ENCODE measurements around the gene KCNE1.
"Not testable (repeated sequence)": the region's sequence is repeated elsewhere in the genome, so short reads cannot be mapped to it uniquely, and the experiment has no call there.

The KCNE1 gene

GRCh38 chr21:34511787-34512455 lies at the start of gene KCNE1:
TSS of gene KCNE1 (minus strand) at chr21:34512210. CDS start at chr21:34449634, 62,576 bp downstream.
- DNase-seq (ENCODE audit: low read depth) = no peak
- H3K4me3 ChIP-seq (ENCODE audit: low read depth, low read length) = no peak within 1 kb of the TSS
- no peak for TF ChIP-seq CTCF (IDR thresholded peaks at IDR 0.05; ENCODE audit: control insufficient read depth, extremely low read depth, insufficient read depth)

- TF ChIP-seq CTCF (IDR thresholded peaks at IDR 0.05; ENCODE audit: control insufficient read depth, extremely low read depth, insufficient read depth) = no peak
- no peak overlapping the region for H3K4me3 ChIP-seq (ENCODE audit: low read depth, low read length)
- no peak for DNase-seq (ENCODE audit: low read depth)
Observed at GRCh38 chr21:34561806-34562205, 49.8 kb upstream of the KCNE1 start.

- no peak for TF ChIP-seq CTCF (IDR thresholded peaks at IDR 0.05; ENCODE audit: control insufficient read depth, extremely low read depth, insufficient read depth)
- no peak for DNase-seq (ENCODE audit: low read depth)
- H3K4me3 ChIP-seq (ENCODE audit: low read depth, low read length) = no peak overlapping the region
Observed at GRCh38 chr21:34560609-34561008, 48.6 kb upstream of the KCNE1 start.

- H3K4me3 ChIP-seq (ENCODE audit: low read depth, low read length) = no peak overlapping the region
- no peak for DNase-seq (ENCODE audit: low read depth)
- TF ChIP-seq CTCF (IDR thresholded peaks at IDR 0.05; ENCODE audit: control insufficient read depth, extremely low read depth, insufficient read depth) = no peak
Observed at GRCh38 chr21:34560021-34560420, 48.0 kb upstream of the KCNE1 start.

GRCh38 chr21:34559089-34559631 lies 47.1 kb upstream of the KCNE1 start:
- no peak overlapping the region for H3K4me3 ChIP-seq (ENCODE audit: low read depth, low read length)
- no peak for DNase-seq (ENCODE audit: low read depth)
- no peak for TF ChIP-seq CTCF (IDR thresholded peaks at IDR 0.05; ENCODE audit: control insufficient read depth, extremely low read depth, insufficient read depth)

- DNase-seq (ENCODE audit: low read depth) = no peak
- TF ChIP-seq CTCF (IDR thresholded peaks at IDR 0.05; ENCODE audit: control insufficient read depth, extremely low read depth, insufficient read depth) = no peak
- H3K4me3 ChIP-seq (ENCODE audit: low read depth, low read length) = no peak overlapping the region
Observed at GRCh38 chr21:34558166-34558565, 46.2 kb upstream of the KCNE1 start.

- no peak overlapping the region for H3K4me3 ChIP-seq (ENCODE audit: low read depth, low read length)
- no peak for DNase-seq (ENCODE audit: low read depth)
- no peak for TF ChIP-seq CTCF (IDR thresholded peaks at IDR 0.05; ENCODE audit: control insufficient read depth, extremely low read depth, insufficient read depth)
Observed at GRCh38 chr21:34557261-34557660, 45.3 kb upstream of the KCNE1 start.

GRCh38 chr21:34554670-34555069 lies 42.7 kb upstream of the KCNE1 start:
- DNase-seq (ENCODE audit: low read depth); H3K4me3 ChIP-seq (ENCODE audit: low read depth, low read length): not testable (repeated sequence)
